Prostate gland (tissue), 2 donors: ENCODE measurements around the gene RIPOR3.

Source experiments
- POLR2A ChIP-seq: fragments of 450-650 bp; IDR thresholded peaks from one replicate; pipeline ENCODE4 v1.6.1; 2016; ENCODE audit warnings: antibody characterized with exemption, mild to moderate bottlenecking
- POLR2AphosphoS5 ChIP-seq: sonication (generic); formaldehyde crosslinking; IDR thresholded peaks from one replicate; pipeline ENCODE4 v1.6.1; 2017; ENCODE audit warnings: antibody characterized with exemption
- TF ChIP-seq, protein P1 (sequence below), 4 experiments: fragments of 200-600 bp in 2 of 4; fragments of 450-650 bp in 2 of 4; sonication (generic) in 2 of 4; IDR thresholded peaks; 1 replicate in 3 of 4; 2 replicates in 1 of 4; pipeline ENCODE4 v1.5.1; 2016 to 2019; ENCODE audit warnings: antibody characterized with exemption in 4 of 4, mild to moderate bottlenecking in 2 of 4, moderate library complexity in 2 of 4

DNA sequence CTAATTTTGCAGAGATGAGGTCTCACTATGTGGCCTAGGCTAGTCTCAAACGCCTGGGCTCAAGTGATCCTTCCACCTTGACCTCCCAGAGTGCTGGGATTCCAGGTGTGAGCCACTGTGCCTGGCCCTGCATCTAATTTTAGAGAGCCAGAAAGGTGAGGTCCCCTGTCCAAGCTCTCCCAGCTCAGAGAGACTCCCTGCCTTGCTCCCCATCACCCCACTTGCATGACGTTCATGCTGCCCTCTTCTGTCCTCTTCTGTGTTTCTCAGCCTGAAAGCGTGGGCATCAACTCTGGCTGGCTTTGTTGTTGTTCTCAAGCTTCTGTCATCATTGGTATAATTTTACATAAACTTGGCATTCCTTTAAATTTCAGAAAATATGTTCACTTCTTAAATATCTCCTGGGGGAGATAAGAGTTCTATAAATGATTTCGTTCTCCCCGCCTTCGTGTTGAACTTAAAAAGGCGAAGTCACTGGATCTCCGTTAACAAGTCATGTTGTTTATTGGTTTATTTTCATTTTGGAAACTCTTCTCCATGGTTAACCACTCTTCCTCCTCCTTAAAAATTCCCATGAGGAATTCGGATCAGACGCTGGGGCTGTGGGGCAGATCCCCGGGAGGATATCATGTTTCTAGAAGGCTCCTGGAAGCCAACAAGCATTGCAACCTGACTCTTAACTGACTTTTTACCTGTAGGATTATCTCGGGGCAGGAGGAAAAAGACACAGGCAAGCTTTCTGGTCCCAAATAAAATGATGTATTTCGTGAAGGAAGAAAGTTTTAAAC lies 26.8 kb upstream of the RIPOR3 start:
- TF ChIP-seq, protein P1, sequence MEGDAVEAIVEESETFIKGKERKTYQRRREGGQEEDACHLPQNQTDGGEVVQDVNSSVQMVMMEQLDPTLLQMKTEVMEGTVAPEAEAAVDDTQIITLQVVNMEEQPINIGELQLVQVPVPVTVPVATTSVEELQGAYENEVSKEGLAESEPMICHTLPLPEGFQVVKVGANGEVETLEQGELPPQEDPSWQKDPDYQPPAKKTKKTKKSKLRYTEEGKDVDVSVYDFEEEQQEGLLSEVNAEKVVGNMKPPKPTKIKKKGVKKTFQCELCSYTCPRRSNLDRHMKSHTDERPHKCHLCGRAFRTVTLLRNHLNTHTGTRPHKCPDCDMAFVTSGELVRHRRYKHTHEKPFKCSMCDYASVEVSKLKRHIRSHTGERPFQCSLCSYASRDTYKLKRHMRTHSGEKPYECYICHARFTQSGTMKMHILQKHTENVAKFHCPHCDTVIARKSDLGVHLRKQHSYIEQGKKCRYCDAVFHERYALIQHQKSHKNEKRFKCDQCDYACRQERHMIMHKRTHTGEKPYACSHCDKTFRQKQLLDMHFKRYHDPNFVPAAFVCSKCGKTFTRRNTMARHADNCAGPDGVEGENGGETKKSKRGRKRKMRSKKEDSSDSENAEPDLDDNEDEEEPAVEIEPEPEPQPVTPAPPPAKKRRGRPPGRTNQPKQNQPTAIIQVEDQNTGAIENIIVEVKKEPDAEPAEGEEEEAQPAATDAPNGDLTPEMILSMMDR (IDR thresholded peaks at IDR 0.05): no peak
- TF ChIP-seq POLR2A (no peak), POLR2AphosphoS5 (no peak)
